OCI-LY1 (cell line): Measurements from ENCODE around the gene SEPTIN14.

Experiments
- EZH2 ChIP-seq: fragments of 200-600 bp; sonication (generic), shearing (Covaris generic); IDR thresholded peaks from 2 replicates; pipeline ENCODE4 v1.8.0; 2017; ENCODE audit warnings: borderline replicate concordance, mixed run types, mild to moderate bottlenecking, antibody characterized with exemption, low read length, moderate library complexity, mixed read lengths
- TF ChIP-seq, protein P1 (sequence below): fragments of 200-600 bp; sonication (generic), shearing (Covaris generic); IDR thresholded peaks from 2 replicates; pipeline ENCODE4 v1.5.1; 2017; ENCODE audit warnings: mild to moderate bottlenecking, antibody characterized with exemption, low read length, moderate library complexity, mixed read lengths

DNA sequence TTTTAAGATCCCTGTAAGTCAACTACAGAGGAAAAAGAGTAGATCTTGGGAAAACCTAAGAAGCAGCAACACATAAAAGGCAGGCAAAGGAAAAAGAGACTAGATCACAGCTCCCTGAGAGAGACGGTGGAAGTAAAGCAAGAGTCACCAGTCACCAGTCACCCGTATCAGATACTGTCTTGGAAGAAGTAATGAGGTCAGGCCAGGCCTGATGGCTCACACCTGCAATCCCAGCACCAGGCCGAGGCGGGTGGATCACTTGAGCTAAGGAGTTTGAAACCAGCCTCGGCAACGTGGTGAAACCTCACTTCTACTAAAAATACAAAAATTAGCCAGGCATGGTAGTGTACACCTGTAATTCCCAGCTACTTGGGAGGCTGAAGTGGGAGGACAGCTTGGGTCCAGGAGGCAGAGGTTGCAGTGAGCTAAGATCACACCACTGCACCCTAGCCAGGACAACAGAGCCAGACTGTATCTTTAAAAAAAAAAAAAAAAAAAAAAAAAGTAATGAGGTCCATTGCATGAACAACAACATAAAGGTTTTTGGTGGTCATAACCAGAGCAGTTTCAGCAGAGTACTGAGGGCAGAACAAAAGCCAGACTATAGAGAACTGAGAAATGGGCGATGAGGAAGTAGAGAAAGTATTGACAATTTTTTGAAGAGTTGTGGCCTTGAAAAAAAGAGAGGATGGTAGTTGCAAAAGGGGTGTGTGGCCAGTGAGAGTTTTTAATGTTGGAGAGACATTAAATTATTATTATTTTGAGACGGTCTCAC is 41.6 kb upstream of the SEPTIN14 start:
- TF ChIP-seq, protein P1, sequence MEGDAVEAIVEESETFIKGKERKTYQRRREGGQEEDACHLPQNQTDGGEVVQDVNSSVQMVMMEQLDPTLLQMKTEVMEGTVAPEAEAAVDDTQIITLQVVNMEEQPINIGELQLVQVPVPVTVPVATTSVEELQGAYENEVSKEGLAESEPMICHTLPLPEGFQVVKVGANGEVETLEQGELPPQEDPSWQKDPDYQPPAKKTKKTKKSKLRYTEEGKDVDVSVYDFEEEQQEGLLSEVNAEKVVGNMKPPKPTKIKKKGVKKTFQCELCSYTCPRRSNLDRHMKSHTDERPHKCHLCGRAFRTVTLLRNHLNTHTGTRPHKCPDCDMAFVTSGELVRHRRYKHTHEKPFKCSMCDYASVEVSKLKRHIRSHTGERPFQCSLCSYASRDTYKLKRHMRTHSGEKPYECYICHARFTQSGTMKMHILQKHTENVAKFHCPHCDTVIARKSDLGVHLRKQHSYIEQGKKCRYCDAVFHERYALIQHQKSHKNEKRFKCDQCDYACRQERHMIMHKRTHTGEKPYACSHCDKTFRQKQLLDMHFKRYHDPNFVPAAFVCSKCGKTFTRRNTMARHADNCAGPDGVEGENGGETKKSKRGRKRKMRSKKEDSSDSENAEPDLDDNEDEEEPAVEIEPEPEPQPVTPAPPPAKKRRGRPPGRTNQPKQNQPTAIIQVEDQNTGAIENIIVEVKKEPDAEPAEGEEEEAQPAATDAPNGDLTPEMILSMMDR = no peak
- TF ChIP-seq EZH2 = no peak
